DMS153 (cell line): ENCODE results near the gene MYO15B.
"Not testable (repeated sequence)": the region's sequence is repeated elsewhere in the genome, so short reads cannot be mapped to it uniquely, and the experiment has no call there.

ENCODE experiments used
- DNase-seq: peaks from one replicate; lab custom pipeline; 2025; lab: John Stamatoyannopoulos, UW

The MYO15B gene

GRCh38 chr17:75624714-75625345 lies 37.2 kb downstream of the MYO15B start:
- no peak for DNase-seq

DNA sequence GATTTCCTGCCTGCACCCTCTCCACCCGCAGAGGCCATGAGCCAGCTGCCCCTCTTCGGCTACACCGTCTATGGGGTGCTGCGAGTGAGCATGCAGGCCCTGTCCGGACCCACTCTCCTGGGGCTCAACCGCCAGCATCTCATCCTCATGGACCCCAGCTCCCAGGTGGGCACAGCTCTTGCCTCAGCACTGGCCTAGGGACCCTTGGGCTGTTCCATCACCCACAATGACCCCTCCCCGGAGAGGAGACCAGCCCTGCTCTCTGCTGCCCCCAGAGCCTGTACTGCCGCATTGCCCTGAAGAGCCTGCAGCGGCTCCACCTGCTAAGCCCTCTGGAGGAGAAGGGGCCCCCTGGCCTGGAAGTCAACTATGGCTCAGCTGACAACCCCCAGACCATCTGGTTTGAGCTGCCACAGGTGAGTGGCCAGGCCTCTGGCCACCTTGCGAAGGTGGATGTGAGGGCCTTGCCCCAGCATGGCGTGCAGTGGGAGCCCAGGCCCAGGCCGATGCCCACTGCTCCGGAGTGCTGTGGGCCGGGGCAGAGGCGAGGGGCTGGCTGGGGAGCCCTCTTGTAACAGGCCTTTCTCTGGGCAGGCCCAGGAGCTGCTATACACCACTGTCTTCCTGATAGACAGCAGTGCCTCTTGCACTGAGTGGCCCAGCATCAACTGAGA lies 38.4 kb downstream of the MYO15B start:
- DNase-seq, result no peak

DNA sequence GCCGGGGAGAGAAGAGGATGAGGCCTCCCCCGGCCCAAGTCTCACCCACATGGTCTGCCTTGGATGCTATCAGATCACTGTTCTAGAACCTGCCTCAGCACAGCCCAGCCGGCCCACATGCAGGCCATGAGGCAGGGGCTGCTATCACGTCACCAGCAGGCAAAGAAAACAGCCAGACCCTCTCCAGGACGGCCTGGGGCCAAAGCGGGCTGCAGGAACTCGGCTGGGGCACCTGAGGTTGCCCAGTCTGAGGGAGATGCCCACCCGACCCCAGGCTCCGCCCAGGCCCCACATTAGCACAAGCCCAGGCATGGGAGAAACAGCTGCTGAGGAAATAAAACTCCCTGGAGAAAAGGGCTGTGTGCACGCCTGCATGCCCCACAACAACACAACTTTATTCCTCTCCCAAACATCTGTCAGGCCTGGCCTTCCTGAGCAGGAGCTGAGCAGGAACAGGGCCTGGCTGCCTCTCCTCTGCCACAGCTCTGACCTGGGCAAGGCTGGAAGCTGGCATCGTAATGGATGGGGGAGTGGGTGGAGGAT lies 39.0 kb downstream of the MYO15B start:
- no peak for DNase-seq

DNA sequence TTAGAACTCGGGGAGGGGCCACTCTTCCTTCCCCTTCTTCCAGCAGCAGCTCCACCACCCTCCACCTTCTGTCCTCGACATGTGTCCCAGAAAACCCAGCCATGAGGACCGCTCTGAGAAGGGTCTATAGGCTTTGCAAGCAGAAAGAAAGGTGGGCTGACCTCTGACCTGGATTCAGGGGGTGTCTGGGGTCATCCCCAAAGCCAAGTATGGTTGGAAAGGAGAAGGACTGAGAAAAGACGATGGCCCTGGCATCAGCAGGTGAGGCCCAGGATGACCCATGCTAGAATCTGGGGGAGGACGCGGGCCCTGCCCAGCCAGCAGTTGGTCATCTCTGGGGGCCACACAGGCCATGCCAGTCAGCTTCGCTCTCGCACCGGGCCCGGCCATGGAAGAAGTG lies 39.5 kb downstream of the MYO15B start:
- no peak for DNase-seq

- no peak for DNase-seq
Measured at GRCh38 chr17:75628425-75628824, 40.8 kb downstream of the MYO15B start.

- no peak for DNase-seq
Measured at GRCh38 chr17:75629157-75629556, 41.6 kb downstream of the MYO15B start.

DNA sequence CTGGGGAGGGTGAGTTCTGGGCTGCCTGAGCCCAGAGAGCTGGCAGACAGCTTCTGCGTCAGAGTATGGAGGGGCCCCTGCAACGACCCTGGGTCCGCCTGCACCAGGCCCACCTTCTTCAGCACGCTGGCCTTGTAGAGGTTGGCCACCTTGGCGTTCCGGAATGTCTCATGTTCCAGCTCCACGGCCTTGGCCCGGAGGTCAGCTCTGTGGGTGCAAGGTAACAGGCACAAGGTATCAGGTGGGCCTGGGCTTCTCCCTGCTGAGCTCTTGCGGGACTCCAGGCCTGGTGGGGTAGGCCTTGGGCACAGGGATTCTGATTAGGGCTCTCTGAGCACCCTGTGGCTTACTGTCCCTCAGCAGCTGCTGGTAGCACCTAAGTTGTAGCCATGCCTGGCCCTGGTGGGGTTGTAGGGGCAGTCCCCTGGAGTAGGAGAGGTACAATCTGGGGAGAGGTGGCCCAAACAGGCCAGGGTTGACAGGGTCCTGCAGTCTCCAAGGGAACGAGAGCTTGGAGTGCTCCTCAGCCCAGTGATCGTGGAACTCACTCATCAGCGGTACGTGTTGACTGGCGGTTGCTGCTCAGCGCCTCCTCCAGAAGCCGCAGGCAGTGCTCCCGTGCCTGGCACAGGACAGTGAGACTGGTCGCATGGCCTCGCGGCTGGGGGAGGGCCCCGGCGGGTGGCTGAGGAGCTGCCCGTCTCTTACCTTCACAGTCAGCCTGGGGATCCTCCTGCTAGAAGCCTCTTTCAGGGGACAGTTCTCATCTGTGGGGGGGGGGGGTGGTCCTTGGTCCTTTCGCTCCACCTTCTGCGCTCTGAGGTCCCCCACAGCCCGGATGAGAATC lies 42.7 kb downstream of the MYO15B start:
- no peak for DNase-seq

DNA sequence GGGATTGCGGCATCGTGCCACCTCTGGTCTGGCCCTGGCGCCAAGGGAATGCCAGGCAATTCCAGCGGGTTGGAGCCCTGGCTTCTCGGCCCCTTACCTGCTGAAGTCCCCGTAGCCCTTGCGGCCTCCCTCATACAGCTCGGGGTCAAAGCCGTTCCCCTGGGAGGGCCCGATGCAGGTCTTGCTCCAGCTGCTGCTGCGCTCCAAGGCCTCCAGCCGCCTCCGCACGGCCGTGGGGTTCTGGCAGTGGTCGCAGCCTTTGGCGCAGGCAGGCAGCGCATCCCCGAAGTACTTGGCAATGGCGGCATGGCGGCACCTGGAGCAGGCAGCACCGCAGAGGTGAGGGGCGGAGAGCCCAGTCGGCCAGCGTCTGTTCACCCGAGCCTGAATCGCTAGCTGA lies 43.8 kb downstream of the MYO15B start:
- DNase-seq, result no peak

DNA sequence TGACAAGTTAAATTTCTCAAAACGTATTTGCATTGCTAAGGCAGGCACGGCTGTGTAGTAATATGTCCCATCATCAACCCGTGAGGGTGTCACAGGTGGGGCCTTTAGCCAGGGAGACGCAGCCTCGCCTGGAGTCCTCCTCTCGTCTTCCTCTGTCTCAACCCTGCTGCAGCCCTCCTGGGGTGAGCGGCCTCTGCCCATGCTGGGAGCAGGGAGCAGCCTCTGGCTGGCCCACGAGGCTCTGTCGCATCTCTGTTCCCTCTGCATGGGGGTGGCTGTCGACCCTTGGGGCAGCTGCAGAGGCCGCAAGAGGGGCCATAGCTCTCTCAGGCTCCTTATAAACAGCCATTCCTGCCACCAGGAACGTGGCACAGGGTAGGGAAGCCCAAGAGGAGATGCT lies 44.8 kb downstream of the MYO15B start:
- no peak for DNase-seq

DNA sequence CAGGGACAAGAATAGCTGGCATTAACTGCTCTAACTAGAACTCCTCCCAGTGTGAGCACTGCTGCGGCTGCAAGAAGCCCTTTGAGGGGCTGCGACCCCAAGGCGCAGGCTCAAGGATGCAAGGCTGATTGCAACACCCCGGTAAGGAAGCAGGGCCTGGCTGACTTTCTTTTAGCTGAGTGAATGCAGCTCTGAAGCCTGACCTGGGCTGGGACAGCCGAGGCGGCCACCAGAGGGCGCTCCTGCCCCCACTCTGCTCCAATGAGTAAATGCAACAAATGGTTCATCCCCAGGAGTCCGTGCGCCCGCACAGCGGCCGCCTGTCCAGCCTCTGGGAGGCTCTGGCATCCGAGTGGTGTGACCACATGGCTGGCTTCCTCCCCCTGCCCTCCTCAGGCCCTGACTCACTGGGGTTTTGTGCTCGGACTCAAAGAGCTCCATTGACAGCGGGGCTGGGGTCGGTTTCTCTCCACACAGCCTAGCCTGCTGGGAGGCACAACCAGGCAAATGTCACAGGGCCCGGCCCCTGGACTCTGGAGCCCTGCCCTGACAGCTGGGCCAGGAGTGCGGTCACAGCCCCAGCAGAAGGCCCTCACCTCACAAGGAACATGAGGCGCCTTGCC lies 45.4 kb downstream of the MYO15B start, which contains the start of gene SMIM5:
TSS of gene SMIM5 (plus strand) at position 572 of the 623 bp plus-strand sequence. CDS start 6,768 bp downstream, outside the sequence.
- peak; percentile 46 for DNase-seq

GRCh38 chr17:75633486-75634375 lies 46.1 kb downstream of the MYO15B start:
- peak; percentile 91 for DNase-seq

DNA sequence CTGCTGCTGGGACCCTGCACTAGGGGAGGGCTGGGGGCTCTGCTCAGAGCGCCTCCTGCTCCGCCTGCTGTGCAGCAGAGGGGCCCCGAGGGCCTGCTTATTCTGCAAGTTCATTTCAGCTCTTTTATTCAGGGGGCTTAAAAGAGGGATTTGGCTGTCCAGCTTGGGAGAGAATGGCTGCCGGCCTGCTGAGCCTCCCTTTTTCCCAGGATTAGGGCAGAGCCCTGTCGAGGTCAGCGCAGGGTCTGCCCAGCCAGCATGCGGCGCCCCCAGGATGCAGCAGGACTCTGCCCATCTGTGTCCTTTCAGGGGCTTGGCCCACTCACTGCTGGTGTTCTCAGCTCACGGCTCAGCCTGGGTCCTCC lies 46.8 kb downstream of the MYO15B start:
- DNase-seq, result no peak

DNA sequence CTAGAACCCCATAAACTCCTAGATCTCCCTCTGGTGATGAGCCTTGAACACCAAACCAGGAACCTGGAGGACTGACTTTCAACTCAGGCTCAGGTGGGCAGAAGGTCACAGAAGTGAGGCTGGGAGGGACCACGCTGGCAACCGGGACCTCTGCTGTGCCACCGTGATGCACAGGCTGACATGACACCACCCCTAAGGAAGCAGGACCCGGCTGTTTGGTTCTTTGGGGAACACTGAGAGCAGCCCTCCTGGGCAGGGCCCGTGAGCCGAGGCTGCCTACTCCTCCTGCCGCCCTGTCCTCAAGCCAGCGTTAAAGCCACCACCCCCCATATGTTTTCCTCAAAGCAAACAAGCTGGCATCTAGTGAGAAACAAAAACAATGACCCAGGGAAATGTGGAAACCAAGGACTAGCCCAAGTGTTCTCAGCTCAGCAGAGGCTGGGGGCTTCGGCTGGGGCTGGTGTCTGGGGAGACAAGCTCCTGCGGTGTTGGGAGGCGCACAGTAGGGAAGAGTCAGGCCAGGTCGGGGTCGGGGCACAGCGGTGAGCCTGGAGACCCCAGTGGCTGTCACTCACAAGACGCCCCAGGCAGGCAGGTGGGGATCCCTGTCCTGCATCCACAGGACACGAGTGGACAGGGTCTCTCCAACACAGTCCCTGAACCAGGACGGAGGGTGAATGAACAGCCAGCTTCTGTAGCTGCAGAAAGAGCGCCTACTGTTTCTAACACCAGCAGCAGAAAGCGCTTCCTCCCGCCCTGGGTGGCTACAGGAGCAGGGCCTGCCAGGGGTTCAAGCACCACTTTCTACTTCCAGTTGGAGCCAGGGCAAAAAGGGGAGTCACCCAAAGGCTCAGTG lies 47.4 kb downstream of the MYO15B start:
- DNase-seq, result no peak

DNA sequence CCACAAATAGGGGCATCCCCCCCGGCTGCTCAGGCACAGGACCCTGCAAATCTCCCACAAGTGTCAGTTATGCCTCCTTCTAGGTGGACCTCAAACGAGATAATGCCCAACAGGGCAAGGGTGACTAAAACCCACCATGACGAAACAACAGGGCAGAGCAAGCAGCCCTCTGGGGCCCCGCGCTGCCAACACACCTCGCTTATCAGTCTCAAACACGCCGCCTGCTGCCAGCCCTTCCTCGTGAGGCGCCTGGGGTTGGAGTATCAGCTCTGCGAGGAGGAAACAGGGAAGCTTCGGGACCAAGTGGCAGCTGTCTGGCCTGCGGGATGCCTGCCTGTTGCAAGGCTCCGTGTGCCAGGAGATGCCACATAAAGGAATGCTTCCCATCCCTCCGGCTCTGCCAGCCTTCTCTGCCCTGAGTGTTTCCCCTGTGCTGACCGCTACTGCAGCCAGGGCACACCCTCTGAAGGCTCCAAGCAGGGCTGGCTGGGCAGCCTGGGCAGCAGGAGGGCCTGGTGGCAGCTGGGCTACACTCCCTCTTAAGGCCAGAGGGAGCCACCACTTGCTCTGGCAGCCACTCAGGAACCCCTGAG lies 48.1 kb downstream of the MYO15B start:
- DNase-seq, result no peak

DNA sequence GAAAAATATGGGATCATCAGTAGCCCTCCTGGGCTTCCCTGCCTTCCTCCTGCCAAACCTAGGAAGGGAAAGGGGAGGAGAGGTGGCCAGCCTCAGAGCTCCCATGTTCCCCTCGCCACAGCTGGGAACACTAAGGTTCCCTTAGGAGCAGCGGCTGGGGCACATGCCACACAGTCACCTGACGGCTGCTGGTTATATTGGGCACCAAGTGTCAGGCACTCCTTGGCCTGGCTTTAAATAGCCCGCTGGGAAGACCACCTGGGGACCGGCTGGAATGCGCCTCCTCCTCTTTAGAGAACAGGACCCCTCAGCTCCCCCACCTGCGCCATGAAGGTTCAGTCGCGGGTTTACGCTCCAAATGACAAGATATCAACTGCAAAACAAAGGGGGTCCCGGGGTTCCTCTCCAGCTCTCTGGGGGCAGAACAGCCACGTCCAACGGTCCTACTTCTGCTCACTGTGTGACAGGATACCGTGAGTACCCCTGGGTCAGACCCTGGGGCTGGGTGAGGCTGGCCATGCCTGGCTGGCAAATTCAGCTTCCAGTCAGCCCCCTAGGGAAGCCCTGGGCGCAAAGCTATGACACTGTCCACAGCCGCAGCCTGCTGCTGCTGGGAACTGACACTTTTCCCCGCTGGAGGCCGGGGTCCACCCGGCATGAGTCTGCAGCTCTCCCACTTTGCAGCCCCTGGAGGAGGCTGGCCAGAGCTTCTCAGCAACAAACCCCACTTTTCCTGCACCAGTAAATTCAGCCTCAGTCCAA lies 49.0 kb downstream of the MYO15B start:
- no peak for DNase-seq

GRCh38 chr17:75637143-75637538 lies 49.5 kb downstream of the MYO15B start:
- DNase-seq, result no peak

GRCh38 chr17:75637551-75637950 lies 50.0 kb downstream of the MYO15B start:
- no peak for DNase-seq

GRCh38 chr17:75638039-75638438 lies 50.4 kb downstream of the MYO15B start:
- not testable (repeated sequence) for DNase-seq

DNA sequence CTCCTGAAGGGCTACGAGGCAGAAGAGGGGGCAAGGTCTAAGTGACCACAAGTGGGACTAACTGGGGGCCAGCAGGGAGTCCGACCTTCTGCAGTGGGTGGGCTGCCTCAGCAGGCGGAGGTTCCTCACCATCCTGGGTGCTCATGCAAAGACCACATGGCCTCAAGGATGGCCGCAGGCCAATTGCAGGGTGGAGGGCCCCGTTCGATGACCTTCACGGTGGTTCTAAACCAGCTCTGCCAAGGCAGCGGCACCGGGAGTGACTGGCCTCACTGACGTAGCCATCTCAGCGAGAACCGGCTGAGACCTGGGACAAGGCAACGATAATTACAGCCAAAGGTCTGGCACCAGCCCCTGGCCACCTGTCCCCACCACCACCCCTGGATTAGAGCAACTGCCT lies 51.3 kb downstream of the MYO15B start:
- DNase-seq, result no peak
